ENCODE data around the gene MAP1B. TPM values are rescaled to one million over a fixed set of nuclear protein-coding genes. Genes with fewer than 3 reads are reported as not detected.

MAP1B gene
- total and polyA plus RNA-seq, 10 of the 15 experiments (the other 5 are each of a cell fraction or from before 2014, with no cell fraction given) = 0.02 to 0.81 (median 0.06) TPM; not detected in 1

DNA sequence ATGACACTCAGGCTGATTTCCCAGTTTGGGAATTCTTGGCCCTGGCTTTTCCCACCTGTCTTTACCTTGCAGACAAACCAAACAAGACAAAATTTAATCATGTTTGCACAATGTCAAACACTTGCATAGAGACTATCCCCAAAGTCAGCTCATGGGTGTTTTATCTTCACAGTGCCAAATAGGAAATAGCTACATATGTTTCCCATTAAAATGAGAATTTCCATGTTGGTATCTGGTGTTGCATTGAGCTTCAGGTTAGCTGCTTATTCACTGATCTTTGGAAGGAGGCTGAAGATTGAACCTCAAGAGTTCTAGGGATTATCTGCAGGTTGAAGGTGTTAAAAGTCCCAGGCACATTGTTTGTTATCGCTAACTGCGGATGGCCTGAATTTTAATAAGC, 19.5 kb downstream of the MAP1B start:
- CTCF ChIA-PET = no interaction called here

GRCh38 chr5:72129725-72130124, 22.4 kb downstream of the MAP1B start:
- POLR2A ChIA-PET = no interaction called here
- no peak for FAIRE-seq
- TF ChIP-seq, protein P1, sequence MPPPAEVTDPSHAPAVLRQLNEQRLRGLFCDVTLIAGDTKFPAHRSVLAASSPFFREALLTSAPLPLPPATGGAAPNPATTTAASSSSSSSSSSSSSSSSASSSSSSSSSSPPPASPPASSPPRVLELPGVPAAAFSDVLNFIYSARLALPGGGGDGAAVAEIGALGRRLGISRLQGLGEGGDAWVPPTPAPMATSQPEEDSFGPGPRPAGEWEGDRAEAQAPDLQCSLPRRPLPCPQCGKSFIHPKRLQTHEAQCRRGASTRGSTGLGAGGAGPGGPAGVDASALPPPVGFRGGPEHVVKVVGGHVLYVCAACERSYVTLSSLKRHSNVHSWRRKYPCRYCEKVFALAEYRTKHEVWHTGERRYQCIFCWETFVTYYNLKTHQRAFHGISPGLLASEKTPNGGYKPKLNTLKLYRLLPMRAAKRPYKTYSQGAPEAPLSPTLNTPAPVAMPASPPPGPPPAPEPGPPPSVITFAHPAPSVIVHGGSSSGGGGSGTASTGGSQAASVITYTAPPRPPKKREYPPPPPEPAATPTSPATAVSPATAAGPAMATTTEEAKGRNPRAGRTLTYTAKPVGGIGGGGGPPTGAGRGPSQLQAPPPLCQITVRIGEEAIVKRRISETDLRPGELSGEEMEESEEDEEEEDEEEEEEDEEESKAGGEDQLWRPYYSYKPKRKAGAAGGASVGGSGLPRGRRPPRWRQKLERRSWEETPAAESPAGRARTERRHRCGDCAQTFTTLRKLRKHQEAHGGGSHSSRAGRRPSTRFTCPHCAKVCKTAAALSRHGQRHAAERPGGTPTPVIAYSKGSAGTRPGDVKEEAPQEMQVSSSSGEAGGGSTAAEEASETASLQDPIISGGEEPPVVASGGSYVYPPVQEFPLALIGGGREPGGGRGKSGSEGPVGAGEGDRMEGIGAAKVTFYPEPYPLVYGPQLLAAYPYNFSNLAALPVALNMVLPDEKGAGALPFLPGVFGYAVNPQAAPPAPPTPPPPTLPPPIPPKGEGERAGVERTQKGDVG (CRISPR knock-in tag; IDR thresholded peaks at IDR 0.05) = no peak
- no peak for TF ChIP-seq CREB1 (IDR thresholded peaks at IDR 0.05; ENCODE audit: low read depth)
- no peak for TF ChIP-seq IKZF2 (IDR thresholded peaks at IDR 0.05)
- TF ChIP-seq POLR2AphosphoS5 (IDR thresholded peaks at IDR 0.05; ENCODE audit: low read length) = no peak
- no peak for TF ChIP-seq BACH1 (IDR thresholded peaks at IDR 0.05; ENCODE audit: borderline replicate concordance)
- TF ChIP-seq GATAD2B (conservative IDR thresholded peaks at IDR 0.05; ENCODE audit: low read depth) = no peak
- TF ChIP-seq, protein P2, sequence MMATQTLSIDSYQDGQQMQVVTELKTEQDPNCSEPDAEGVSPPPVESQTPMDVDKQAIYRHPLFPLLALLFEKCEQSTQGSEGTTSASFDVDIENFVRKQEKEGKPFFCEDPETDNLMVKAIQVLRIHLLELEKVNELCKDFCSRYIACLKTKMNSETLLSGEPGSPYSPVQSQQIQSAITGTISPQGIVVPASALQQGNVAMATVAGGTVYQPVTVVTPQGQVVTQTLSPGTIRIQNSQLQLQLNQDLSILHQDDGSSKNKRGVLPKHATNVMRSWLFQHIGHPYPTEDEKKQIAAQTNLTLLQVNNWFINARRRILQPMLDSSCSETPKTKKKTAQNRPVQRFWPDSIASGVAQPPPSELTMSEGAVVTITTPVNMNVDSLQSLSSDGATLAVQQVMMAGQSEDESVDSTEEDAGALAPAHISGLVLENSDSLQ (IDR thresholded peaks at IDR 0.05) = no peak
- TF ChIP-seq IRF5 (IDR thresholded peaks at IDR 0.05; ENCODE audit: borderline replicate concordance) = no peak

More for the DNA sequence above, 19.5 kb downstream of the MAP1B start:
- no peak overlapping the region for H3K4me2 ChIP-seq (ENCODE audit: control insufficient read depth, insufficient read depth)
- SMC1A ChIA-PET (ENCODE audit: uncharacterized antibody, unreplicated experiment) = interaction anchor here (0.6 to 1.3 kb wide), 2 partner anchors 8 to 25 kb away, joined by 3 read pairs; no protein-coding TSS in a partner anchor
- WGBS (ENCODE audit: insufficient coverage, insufficient replicate concordance, low lambda C conversion rate, missing lambda C conversion rate) = 97% methylated on average over 2 of the region's 2 CpGs
- H3K4me3 ChIP-seq = no peak overlapping the region
- TF ChIP-seq NFYA (IDR thresholded peaks at IDR 0.05; ENCODE audit: borderline replicate concordance, low read depth, low read length) = no peak
- TF ChIP-seq, protein P3, sequence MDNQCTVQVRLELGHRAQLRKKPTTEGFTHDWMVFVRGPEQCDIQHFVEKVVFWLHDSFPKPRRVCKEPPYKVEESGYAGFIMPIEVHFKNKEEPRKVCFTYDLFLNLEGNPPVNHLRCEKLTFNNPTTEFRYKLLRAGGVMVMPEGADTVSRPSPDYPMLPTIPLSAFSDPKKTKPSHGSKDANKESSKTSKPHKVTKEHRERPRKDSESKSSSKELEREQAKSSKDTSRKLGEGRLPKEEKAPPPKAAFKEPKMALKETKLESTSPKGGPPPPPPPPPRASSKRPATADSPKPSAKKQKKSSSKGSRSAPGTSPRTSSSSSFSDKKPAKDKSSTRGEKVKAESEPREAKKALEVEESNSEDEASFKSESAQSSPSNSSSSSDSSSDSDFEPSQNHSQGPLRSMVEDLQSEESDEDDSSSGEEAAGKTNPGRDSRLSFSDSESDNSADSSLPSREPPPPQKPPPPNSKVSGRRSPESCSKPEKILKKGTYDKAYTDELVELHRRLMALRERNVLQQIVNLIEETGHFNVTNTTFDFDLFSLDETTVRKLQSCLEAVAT (IDR thresholded peaks at IDR 0.05) = no peak
- FAIRE-seq (no peak), ATAC-seq (no peak), DNase-seq (ENCODE audit: low read depth, low spot score) (no peak)
- POLR2A ChIA-PET = interaction anchor here (1.0 kb wide), 1 partner anchor 32 kb away, joined by 3 read pairs; no protein-coding TSS in a partner anchor
- in situ Hi-C loops (cut with MboI) = no loop called here
- no peaks in the 10 kb centered on the region for H3K4me1 ChIP-seq (ENCODE audit: control insufficient read depth, insufficient read depth, low read length)
- RAD21 ChIA-PET (ENCODE audit: unreplicated experiment) = interaction anchor here (1.3 kb wide), 1 partner anchor 182 kb away, joined by 3 read pairs; no protein-coding TSS in a partner anchor
- peaks cover 0 to 2% of the 10 kb centered on the region in 2 experiments; a peak in 3 of 4 replicates for H3K27me3 ChIP-seq (replicated peaks in 1 of 2; ENCODE audit: control insufficient read depth in 2 of 2, insufficient read depth in 2 of 2, low read length in 1 of 2)
- no peak overlapping the region for H3K27ac ChIP-seq (ENCODE audit: control insufficient read depth, insufficient read depth)
- no peaks in the 10 kb centered on the region; the same call in 1 of the 2 replicates for H4K20me1 ChIP-seq (ENCODE audit: control insufficient read depth, insufficient read depth)
- no peaks in the 10 kb centered on the region for H3K79me2 ChIP-seq (ENCODE audit: control insufficient read depth, insufficient read depth, low read length)
- BruUV-seq (replicated peaks) = no TSS peak
- H3K9ac ChIP-seq (ENCODE audit: control insufficient read depth, insufficient read depth, low read length) = no peak overlapping the region
- intact Hi-C loops (cut with micrococcal nuclease; ENCODE audit: unreplicated experiment) = no loop called here
- H3K36me3 ChIP-seq (ENCODE audit: control insufficient read depth in 2 of 2, insufficient read depth in 2 of 2, low read length in 1 of 2) = no peaks in the 10 kb centered on the region
- no peak overlapping the region for H2AFZ ChIP-seq (ENCODE audit: control insufficient read depth, low read depth, low read length)
- no peaks in the 10 kb centered on the region for H3K9me3 ChIP-seq (replicated peaks; ENCODE audit: control insufficient read depth, insufficient read depth, low read length)

More at GRCh38 chr5:72129725-72130124, 22.4 kb downstream of the MAP1B start:
- intact Hi-C loops (cut with micrococcal nuclease; ENCODE audit: unreplicated experiment) = no loop called here
- no peak for ATAC-seq
- peaks cover 3 to 6% of the 10 kb centered on the region in 2 experiments for H3K27me3 ChIP-seq (replicated peaks in 1 of 2; ENCODE audit: control insufficient read depth in 2 of 2, insufficient read depth in 2 of 2, low read length in 1 of 2)
- BruUV-seq (replicated peaks) = no TSS peak
- no peak overlapping the region for H3K4me2 ChIP-seq (ENCODE audit: control insufficient read depth, insufficient read depth)
- ChIA-PET CTCF (no interaction called here), RAD21 (ENCODE audit: unreplicated experiment) (no interaction called here), SMC1A (ENCODE audit: uncharacterized antibody, unreplicated experiment) (no interaction called here)
- H3K36me3 ChIP-seq (ENCODE audit: control insufficient read depth in 2 of 2, insufficient read depth in 2 of 2, low read length in 1 of 2) = no peaks in the 10 kb centered on the region
- no peak overlapping the region for H3K9ac ChIP-seq (ENCODE audit: control insufficient read depth, insufficient read depth, low read length)
- no peaks in the 10 kb centered on the region for H3K4me1 ChIP-seq (ENCODE audit: control insufficient read depth, insufficient read depth, low read length)
- no peak overlapping the region for H3K4me3 ChIP-seq
- WGBS (ENCODE audit: insufficient coverage, insufficient replicate concordance, low lambda C conversion rate, missing lambda C conversion rate) = 32% methylated on average over 1 of the region's 1 CpG
- in situ Hi-C loops (cut with MboI) = no loop called here
- no peaks in the 10 kb centered on the region; the same call in 1 of the 2 replicates for H4K20me1 ChIP-seq (ENCODE audit: control insufficient read depth, insufficient read depth)
- no peaks in the 10 kb centered on the region for H3K79me2 ChIP-seq (ENCODE audit: control insufficient read depth, insufficient read depth, low read length)
- no peak for DNase-seq (ENCODE audit: low read depth, low spot score)
- no peak overlapping the region for H3K27ac ChIP-seq (ENCODE audit: control insufficient read depth, insufficient read depth)
- no peak overlapping the region for H2AFZ ChIP-seq (ENCODE audit: control insufficient read depth, low read depth, low read length)
- no peaks in the 10 kb centered on the region for H3K9me3 ChIP-seq (replicated peaks; ENCODE audit: control insufficient read depth, insufficient read depth, low read length)

Measured in GM12878 (cell line).